Psoas muscle (tissue), 8 donors: ENCODE data around the gene RPP21. TPM values are rescaled to one million over a fixed set of nuclear protein-coding genes. Genes with fewer than 3 reads are reported as not detected.
A peak's percentile ranks its signal among the peaks of the same experiment; 100 is the strongest.

Experiments used
- ATAC-seq, 4 donors: fragments of 200-7000 bp; cut with Tn5 transposase; one replicate each; pipeline ENCODE4 v1.9.1; 2020; ENCODE audit warnings: moderate library complexity in 3 of 4, mild to moderate bottlenecking in 2 of 4
- DNase-seq, 2 donors: peaks; one replicate each; pipeline ENCODE4 v3.0.0-alpha.2; 2020
- H3K27ac ChIP-seq: fragments of 200-600 bp; one replicate; pipeline ENCODE4 v1.8.0; 2022
- H3K27me3 ChIP-seq, 3 donors: fragments of 200-600 bp in 1 of 3; one replicate each; pipeline versions ENCODE4 v1.6.1 to v1.8.0; 2013 to 2022; ENCODE audit warnings: low read length in 2 of 3, mild to moderate bottlenecking in 2 of 3, moderate library complexity in 1 of 3; ENCODE audit not compliant: insufficient read depth in 3 of 3
- H3K36me3 ChIP-seq, 2 donors: fragments of 200-600 bp in 1 of 2; one replicate each; pipeline versions ENCODE4 v1.6.1 to v1.8.0; 2013 to 2022; ENCODE audit warnings: low read depth in 1 of 2, mild to moderate bottlenecking in 1 of 2, moderate library complexity in 1 of 2; ENCODE audit not compliant: insufficient read depth in 1 of 2
- H3K4me1 ChIP-seq: fragments of 200-600 bp; one replicate; pipeline ENCODE4 v1.8.0; 2022
- H3K4me3 ChIP-seq: fragments of 200-600 bp; one replicate; pipeline ENCODE4 v1.8.0; 2022; ENCODE audit warnings: mild to moderate bottlenecking
- H3K9me3 ChIP-seq: fragments of 200-600 bp; one replicate; pipeline ENCODE4 v1.8.0; 2022
- WGBS, 3 donors: extraction: QIAGEN DNeasy Blood & Tissue Kit; methylation state at CpG; one replicate each; pipeline versions ENCODE4 v1.1.6 to v1.1.7; 2013; 5-methylcytosine and 5-hydroxymethylcytosine counted together
- intact Hi-C, 2 donors: fragments of 100-400 bp; cut with DNase I; formaldehyde crosslinking; loops; one replicate each; pipeline versions ENCODE4 v1.11.0 to v1.14.2; 2022
- polyA plus RNA-seq, 3 donors: library from polyadenylated mRNA; stranded (reverse); fragments of 200-250 nt; gene quantifications; one replicate each; pipeline ENCODE4 v1.2.3, GENCODE V29; 2013
- total RNA-seq, 4 donors: library from RNA; stranded (reverse); fragmentation: NEBNext Ultra II Directional in 2 of 4; extraction: Animal tissue kit (Norgen Biotek cat#: 25700) in 2 of 4; gene quantifications; one replicate each; pipeline versions ENCODE4 v1.2.1 to v1.2.4, GENCODE V29; 2021 to 2023
- TF ChIP-seq, protein P1 (sequence below): fragments of 200-600 bp; IDR thresholded peaks from one replicate; pipeline ENCODE4 v1.8.0; 2022; ENCODE audit warnings: antibody characterized with exemption
- donor health status: healthy with polysubstance abuse.
- donor health status: DM: no; HTN: no; CAD: no; lungs with moderate emphysema.
- donor health status: Bipolar disorder and iron deficiency.
- donor health status: healthy.
- donor health status: DM: yes; HTN: yes; CAD: no.
- donor health status: DM: no; HTN: no; CAD: no.
- donor health status: DM: no; HTN: no; CAD: no.
- donor health status: DM: yes; HTN: yes; CAD: no.

Gene RPP21
- total and polyA plus RNA-seq, 7 donors, result 28.9 to 120 (median 44.2) TPM

DNA sequence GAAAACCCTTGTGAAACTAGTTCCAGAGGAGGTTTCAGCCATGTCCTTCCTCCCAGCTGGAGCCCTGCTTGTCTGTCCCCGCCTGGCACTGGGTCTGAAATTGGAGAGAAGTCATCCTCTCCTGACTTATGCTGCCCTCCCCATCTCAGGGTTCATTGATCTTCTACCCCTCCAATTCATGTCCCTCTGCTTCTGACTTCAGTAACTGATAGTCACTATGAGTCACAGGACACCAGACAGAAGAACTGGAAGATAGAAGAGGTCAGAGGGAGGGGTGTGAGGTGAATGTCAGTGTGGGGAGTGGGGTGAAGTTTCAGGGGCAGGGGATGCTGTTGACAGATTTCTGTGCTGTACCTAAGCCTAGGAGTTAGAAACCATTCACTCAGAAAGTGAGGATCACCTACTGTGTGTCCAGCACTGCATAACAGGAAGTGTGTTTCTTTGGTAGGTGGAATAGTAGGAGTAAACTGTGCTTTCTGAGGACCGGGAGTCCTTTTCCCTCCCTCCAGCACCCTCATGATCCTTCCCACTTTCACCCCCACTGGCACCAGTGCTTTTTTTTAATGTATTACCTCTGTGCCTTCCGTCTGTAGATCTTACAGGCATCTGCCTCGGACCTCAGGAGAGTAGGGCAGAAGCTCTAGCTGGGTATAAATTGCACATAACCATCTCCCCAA lies 627 bp upstream of the RPP21 start:
- no peaks in the 10 kb centered on the region for H3K27me3 ChIP-seq
- H3K4me1 ChIP-seq, result peaks cover 6% of the 10 kb centered on the region
- intact Hi-C loops, result no loop called here
- peaks cover 7 to 55% of the 10 kb centered on the region in 2 donors for H3K36me3 ChIP-seq
- DNase-seq (no peak), ATAC-seq (no peak)
- H3K27ac ChIP-seq, result peak overlapping the region; percentile 87
- peak overlapping the region; percentile 83 for H3K4me3 ChIP-seq
- H3K9me3 ChIP-seq, result no peaks in the 10 kb centered on the region
- TF ChIP-seq, protein P1, sequence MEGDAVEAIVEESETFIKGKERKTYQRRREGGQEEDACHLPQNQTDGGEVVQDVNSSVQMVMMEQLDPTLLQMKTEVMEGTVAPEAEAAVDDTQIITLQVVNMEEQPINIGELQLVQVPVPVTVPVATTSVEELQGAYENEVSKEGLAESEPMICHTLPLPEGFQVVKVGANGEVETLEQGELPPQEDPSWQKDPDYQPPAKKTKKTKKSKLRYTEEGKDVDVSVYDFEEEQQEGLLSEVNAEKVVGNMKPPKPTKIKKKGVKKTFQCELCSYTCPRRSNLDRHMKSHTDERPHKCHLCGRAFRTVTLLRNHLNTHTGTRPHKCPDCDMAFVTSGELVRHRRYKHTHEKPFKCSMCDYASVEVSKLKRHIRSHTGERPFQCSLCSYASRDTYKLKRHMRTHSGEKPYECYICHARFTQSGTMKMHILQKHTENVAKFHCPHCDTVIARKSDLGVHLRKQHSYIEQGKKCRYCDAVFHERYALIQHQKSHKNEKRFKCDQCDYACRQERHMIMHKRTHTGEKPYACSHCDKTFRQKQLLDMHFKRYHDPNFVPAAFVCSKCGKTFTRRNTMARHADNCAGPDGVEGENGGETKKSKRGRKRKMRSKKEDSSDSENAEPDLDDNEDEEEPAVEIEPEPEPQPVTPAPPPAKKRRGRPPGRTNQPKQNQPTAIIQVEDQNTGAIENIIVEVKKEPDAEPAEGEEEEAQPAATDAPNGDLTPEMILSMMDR, result no peak
- whole genome bisulfite sequencing, 3 donors, result 58 to 64% (median 61%) methylated on average over 4 of the region's 4 CpGs

DNA sequence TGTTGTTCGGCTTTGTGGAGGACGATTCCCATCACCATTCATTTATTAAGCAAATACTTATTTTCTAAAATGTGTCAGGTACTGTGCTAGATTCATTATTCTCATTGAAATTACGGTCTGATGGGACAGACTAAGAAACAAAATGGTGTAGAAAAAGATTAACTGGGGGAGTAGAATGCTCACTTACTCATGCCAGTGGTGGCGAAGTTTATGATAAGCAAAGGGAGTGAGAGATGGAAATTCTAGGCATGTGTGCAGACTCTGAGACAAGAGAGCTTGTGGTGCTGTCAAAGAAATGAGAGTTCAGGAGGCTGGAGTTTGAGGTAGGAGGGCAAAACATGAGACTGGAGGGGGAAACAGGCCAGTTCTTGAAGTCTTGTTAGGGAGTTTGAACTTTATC lies 896 bp downstream of the RPP21 start:
- ATAC-seq (no peak), DNase-seq (no peak)
- H3K27me3 ChIP-seq, result no peaks in the 10 kb centered on the region
- H3K36me3 ChIP-seq, result peaks cover 2 to 39% of the 10 kb centered on the region in 2 donors
- peaks cover 6% of the 10 kb centered on the region for H3K4me1 ChIP-seq
- peak overlapping the region; percentile 87 for H3K27ac ChIP-seq
- 46 to 64% (median 60%) methylated on average over 4 of the region's 4 CpGs for WGBS, 3 donors
- intact Hi-C loops, result no loop called here
- TF ChIP-seq, protein P1, result no peak
- H3K4me3 ChIP-seq, result peak overlapping the region; percentile 83
- no peaks in the 10 kb centered on the region for H3K9me3 ChIP-seq

DNA sequence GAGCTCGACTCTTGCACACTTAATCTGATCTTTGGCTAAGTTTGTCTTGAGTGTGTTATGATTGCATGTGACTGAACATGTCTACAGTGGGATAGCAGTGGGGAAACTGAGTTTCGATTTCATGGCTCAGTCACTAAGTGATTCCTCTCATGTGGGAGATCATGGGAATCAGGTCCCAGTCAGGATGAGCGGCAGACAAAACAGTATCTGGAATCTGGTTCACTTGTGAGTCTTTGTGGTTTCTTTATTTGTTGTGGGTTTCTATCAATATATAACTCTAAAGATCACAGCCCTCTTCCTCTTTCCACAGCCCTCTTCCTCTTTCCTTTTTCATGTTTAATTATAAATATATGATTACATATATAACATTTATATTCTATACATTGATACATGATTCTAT lies 4.0 kb downstream of the RPP21 start:
- DNase-seq, result no peak
- WGBS, 3 donors, result 57 to 89% (median 86%) methylated on average over 3 of the region's 3 CpGs
- intact Hi-C loops, result no loop called here

DNA sequence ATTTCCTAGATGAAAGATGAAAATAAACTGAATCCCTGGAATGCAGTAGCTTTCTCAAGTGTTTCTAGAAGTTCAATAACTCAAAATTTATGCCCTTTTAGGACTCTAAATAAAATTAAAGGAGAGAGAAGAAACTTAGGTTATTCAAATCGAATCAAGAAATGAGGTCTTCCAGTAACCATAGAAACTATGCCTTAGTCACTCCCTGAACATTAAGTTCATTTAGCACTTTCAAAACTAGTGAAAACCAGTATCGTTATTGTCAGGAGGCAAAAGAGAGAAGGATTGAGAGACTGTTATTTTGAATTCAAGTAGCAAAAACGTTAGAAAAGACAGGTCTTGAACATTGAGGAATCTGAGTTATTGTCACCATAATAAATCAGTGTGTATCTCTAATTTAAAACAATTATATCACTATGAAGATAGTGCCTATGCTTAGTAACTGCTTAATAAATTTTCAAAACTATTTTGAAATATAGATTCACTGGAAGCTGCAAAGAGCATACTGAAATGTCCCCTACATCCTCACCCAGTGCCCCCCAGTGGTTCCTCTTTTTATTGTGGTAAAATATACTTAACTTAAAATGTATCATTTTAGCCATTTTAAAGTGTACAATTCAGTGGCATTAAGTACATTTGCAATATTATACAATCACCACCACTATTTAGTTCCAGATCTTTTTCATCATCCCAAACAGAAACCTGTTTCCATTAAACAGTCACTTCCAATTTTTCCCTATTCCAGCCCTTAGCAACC lies 4.6 kb downstream of the RPP21 start:
- H3K4me1 ChIP-seq, result peaks cover 6% of the 10 kb centered on the region
- H3K36me3 ChIP-seq, result peaks cover 0 to 24% of the 10 kb centered on the region in 2 donors
- ATAC-seq (no peak), DNase-seq (no peak)
- 61 to 78% (median 72%) methylated on average over 3 of the region's 3 CpGs for WGBS, 3 donors
- TF ChIP-seq, protein P1, result no peak
- H3K27ac ChIP-seq, result no peak overlapping the region
- H3K27me3 ChIP-seq, result no peaks in the 10 kb centered on the region
- no peak overlapping the region for H3K4me3 ChIP-seq
- no peaks in the 10 kb centered on the region for H3K9me3 ChIP-seq
- intact Hi-C loops, result no loop called here

More for the DNA sequence above, 4.0 kb downstream of the RPP21 start:
- ATAC-seq, result no peak
- Histone ChIP-seq H3K4me1 (peaks cover 6% of the 10 kb centered on the region), H3K36me3 (peaks cover 0 to 24% of the 10 kb centered on the region in 2 donors), H3K9me3 (no peaks in the 10 kb centered on the region), H3K27ac (no peak overlapping the region), H3K4me3 (no peak overlapping the region), H3K27me3 (no peaks in the 10 kb centered on the region)
- TF ChIP-seq, protein P1, result no peak
